K562 (cell line): ENCODE measurements around the gene NRCAM. TPM values are rescaled to one million over a fixed set of nuclear protein-coding genes. Genes with fewer than 3 reads are reported as not detected.
"Not testable (repeated sequence)": the region's sequence is repeated elsewhere in the genome, so short reads cannot be mapped to it uniquely, and the experiment has no call there.

ENCODE experiments used
- ATAC-seq: fragments of 200-7000 bp; cut with Tn5 transposase; 3 replicates; pipeline ENCODE4 v1.9.1; 2020; ENCODE audit warnings: moderate library complexity
- BruUV-seq: library from RNA; stranded (reverse); fragments of 400-500 nt; replicated peaks from 2 replicates; lab custom pipeline; 2021; lab: Mats Ljungman, UMichigan
- CTCF ChIA-PET: fragments of 300-600 bp; formaldehyde crosslinking; extraction: SDS; loops from one replicate; lab custom pipeline; 2021; ENCODE audit warnings: low intra/inter-chr PET ratio; lab: Yijun Ruan, JAX
- POLR2A ChIA-PET: fragments of 300-600, 350-650 bp; sonication (Branson Sonifier 250); formaldehyde crosslinking; extraction: SDS; loops from one replicate; lab custom pipeline; 2021; ENCODE audit warnings: antibody characterized with exemption, inconsistent platforms; lab: Yijun Ruan, JAX
- DNase-seq, 4 experiments: peaks; one replicate each; pipeline versions ENCODE4 v3.0.0 to v3.0.0-alpha.2; 2011 to 2018; ENCODE audit warnings: low spot score in 3 of 4, mixed read lengths in 3 of 4; ENCODE audit errors: extremely low read depth in 1 of 4
- FAIRE-seq: peaks from 2 replicates; lab custom pipeline; 2011; peaks lifted over from hg19 to GRCh38; lab: Jason Lieb, UNC
- H2AFZ ChIP-seq: 2 replicates; pipeline ENCODE4 v1.6.0; 2011; ENCODE audit warnings: low read depth, low read length, control low read depth, inconsistent platforms
- H3K27ac ChIP-seq: fragments of 200-600 bp; 3 replicates; pipeline ENCODE4 v1.8.0; 2011; ENCODE audit warnings: low read depth, mild to moderate bottlenecking, control low read depth, inconsistent platforms, low read length, moderate library complexity, mixed read lengths; ENCODE audit errors: extremely low read depth
- H3K27me3 ChIP-seq, 2 experiments: fragments of 300-600 bp in 1 of 2; 2 replicates in 1 of 2; 3 replicates in 1 of 2; pipeline versions ENCODE4 v1.6.0 to v1.8.0; 2011; ENCODE audit warnings: inconsistent platforms in 2 of 2, low read length in 2 of 2, mild to moderate bottlenecking in 1 of 2, mixed read lengths in 1 of 2, moderate library complexity in 1 of 2; ENCODE audit not compliant: control insufficient read depth in 2 of 2, insufficient read depth in 2 of 2
- H3K36me3 ChIP-seq: fragments of 300-600 bp; 3 replicates; pipeline ENCODE4 v1.8.0; 2011; ENCODE audit warnings: mild to moderate bottlenecking, low read length, inconsistent platforms; ENCODE audit not compliant: control insufficient read depth, insufficient read depth
- H3K4me1 ChIP-seq, 2 experiments: fragments of 200-600 bp in 1 of 2; replicated peaks in 1 of 2; 2 replicates in 1 of 2; 3 replicates in 1 of 2; pipeline versions ENCODE4 v1.5.1 to v1.8.0; 2011; ENCODE audit warnings: inconsistent platforms in 2 of 2, low read length in 2 of 2, mild to moderate bottlenecking in 1 of 2, mixed read lengths in 1 of 2, moderate library complexity in 1 of 2; ENCODE audit not compliant: control insufficient read depth in 2 of 2, insufficient read depth in 2 of 2
- H3K4me2 ChIP-seq: 2 replicates; pipeline ENCODE4 v1.6.1; 2011; ENCODE audit warnings: low read length, control low read depth, inconsistent platforms, mixed read lengths; ENCODE audit not compliant: insufficient read depth
- H3K4me3 ChIP-seq: fragments of 200-600 bp; sonication (generic), shearing (Covaris generic); 2 replicates; pipeline ENCODE4 v1.5.1; 2016; ENCODE audit warnings: control low read depth, inconsistent platforms
- H3K79me2 ChIP-seq: fragments of 200-600 bp; 3 replicates; pipeline ENCODE4 v1.8.0; 2011; ENCODE audit warnings: low read length, inconsistent platforms; ENCODE audit not compliant: control insufficient read depth, insufficient read depth
- H3K9ac ChIP-seq, 2 experiments: 2 replicates each; pipeline versions ENCODE4 v1.6.0 to v1.6.1; 2011; ENCODE audit warnings: low read depth in 2 of 2, low read length in 2 of 2, control low read depth in 1 of 2, inconsistent platforms in 1 of 2, mild to moderate bottlenecking in 1 of 2, mixed read lengths in 1 of 2; ENCODE audit not compliant: insufficient read depth in 1 of 2
- H3K9me1 ChIP-seq: one replicate; pipeline ENCODE4 v1.6.0; 2011; ENCODE audit warnings: inconsistent platforms, mild to moderate bottlenecking, low read length, moderate library complexity; ENCODE audit not compliant: control insufficient read depth, insufficient read depth
- H3K9me3 ChIP-seq: replicated peaks from 2 replicates; pipeline ENCODE4 v1.5.1; 2011; ENCODE audit warnings: low read depth, low read length, inconsistent platforms; ENCODE audit not compliant: control insufficient read depth, insufficient read depth
- H4K20me1 ChIP-seq: replicated peaks from 2 replicates; pipeline ENCODE4 v1.6.1; 2011; ENCODE audit warnings: low read length, inconsistent platforms, mixed read lengths; ENCODE audit not compliant: control insufficient read depth, insufficient read depth
- STAT5B ChIP-seq: fragments of 250-450 bp; sonication (Bioruptor Pico); IDR thresholded peaks from 2 replicates; pipeline ENCODE4 v1.8.0; 2021; ENCODE audit warnings: mild to moderate bottlenecking, inconsistent platforms
- ZBTB11 ChIP-seq, 3 experiments: fragments of 200-800 bp in 1 of 3; fragments of 250-450 bp in 1 of 3; fragments of 450-650 bp in 1 of 3; sonication (Bioruptor Pico) in 1 of 3; sonication (Bioruptor generic) in 1 of 3; formaldehyde crosslinking in 1 of 3; IDR thresholded peaks; 2 replicates each; pipeline versions ENCODE4 v1.6.1 to v1.8.0; 2016 to 2022; ENCODE audit warnings: mild to moderate bottlenecking in 2 of 3, missing genetic modification characterization in 2 of 3, missing compliant biosample characterization in 1 of 3, moderate library complexity in 1 of 3
- WGBS: fragments of 100-300 bp; shearing (Covaris generic); methylation state at CpG from one replicate; pipeline ENCODE4 v1.1.6; 2016; ENCODE audit warnings: low coverage, mixed read lengths; ENCODE audit not compliant: insufficient coverage; ENCODE audit errors: missing lambda C conversion rate; 5-methylcytosine and 5-hydroxymethylcytosine counted together
- in situ Hi-C: fragments of 300-500 bp; cut with MboI; formaldehyde crosslinking; loops from 4 replicates; pipeline ENCODE4 v1.15.0; 2018; ENCODE audit warnings: inconsistent platforms, mixed read lengths
- intact Hi-C: fragments of 100-400 bp; cut with micrococcal nuclease; formaldehyde crosslinking; loops from 2 replicates; pipeline ENCODE4 v1.14.2; 2022
- polyA plus RNA-seq, 8 experiments: library from polyadenylated mRNA; depleted of rRNA in 4 of 8; stranded (reverse) in 5 of 8; unstranded in 3 of 8; fragments of >200 nt; fragmentation: Nextera tagmentation in 2 of 8; fragmentation: Illumina TruSeq in 1 of 8; extraction: Ambion mirVana in 2 of 8; extraction: Trizol in 1 of 8; gene quantifications; 2 replicates each; pipeline versions ENCODE4 v1.2.1 to v1.2.3, GENCODE V29; 2011 to 2014; ENCODE audit warnings: inconsistent platforms in 1 of 8, missing spikeins in 1 of 8
- total RNA-seq, 7 experiments: library from RNA; depleted of rRNA in 6 of 7; stranded (reverse); fragments of >200 nt in 6 of 7; fragmentation: Illumina TruSeq in 2 of 7; extraction: Trizol in 2 of 7; gene quantifications; 2 replicates each; pipeline versions ENCODE4 v1.2.1 to v1.2.3, GENCODE V29; 2011 to 2021; ENCODE audit warnings: low replicate concordance in 1 of 7

Gene NRCAM
- total and polyA plus RNA-seq, 9 of the 15 experiments (the other 6 are each of a cell fraction or from before 2014, with no cell fraction given) = 0.03 to 0.54 (median 0.12) TPM; not detected in 1

- ChIA-PET CTCF (no interaction called here), POLR2A (no interaction called here)
- FAIRE-seq = no peak
- intact Hi-C loops (no loop called here), in situ Hi-C loops (no loop called here)
- Histone ChIP-seq H3K4me2 (no peak overlapping the region), H3K4me1 (no peaks in the 10 kb centered on the region), H3K9me3 (no peaks in the 10 kb centered on the region), H4K20me1 (no peaks in the 10 kb centered on the region), H3K9ac (no peak overlapping the region), H3K36me3 (no peaks in the 10 kb centered on the region), H3K27me3 (peaks cover 14 to 20% of the 10 kb centered on the region in 2 experiments), H2AFZ (no peak overlapping the region), H3K9me1 (no peaks in the 10 kb centered on the region), H3K79me2 (no peaks in the 10 kb centered on the region), H3K4me3 (no peak overlapping the region), H3K27ac (no peak overlapping the region)
- TF ChIP-seq STAT5B = no peak
- 0 out of 6 replicates have a peak, but pooled peaks of 1 of the 3 experiments have one; percentile 2 for TF ChIP-seq ZBTB11 (CRISPR knock-in tag; IDR thresholded peaks at IDR 0.05)
- ATAC-seq = no peak
- no TSS peak for BruUV-seq
- no peak for DNase-seq
Observed at GRCh38 chr7:108395426-108395825, 60.8 kb downstream of the NRCAM start.

DNA sequence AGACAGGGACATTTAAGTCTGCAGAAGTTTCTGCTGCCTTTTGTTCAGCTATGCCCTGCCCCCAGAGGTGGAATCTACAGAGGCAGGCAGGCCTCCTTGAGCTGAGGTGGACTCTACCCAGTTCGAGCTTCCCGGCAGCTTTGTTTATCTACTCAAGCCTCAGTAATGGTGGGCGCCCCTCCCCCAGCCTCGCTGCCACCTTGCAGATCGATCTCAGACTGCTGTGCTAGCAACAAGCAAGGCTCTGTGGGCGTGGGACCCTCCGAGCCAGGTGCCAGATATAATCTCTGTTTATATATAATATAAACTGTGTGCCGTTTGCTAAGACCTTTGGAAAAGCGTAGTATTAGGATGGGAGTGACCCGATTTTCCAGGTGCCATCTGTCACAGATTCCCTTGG, 63.1 kb downstream of the NRCAM start:
- WGBS = 0% methylated on average over 10 of the region's 10 CpGs
- POLR2A ChIA-PET, H3K4me1 ChIP-seq, FAIRE-seq, CTCF ChIA-PET, in situ Hi-C loops, H2AFZ ChIP-seq, H3K36me3 ChIP-seq, intact Hi-C loops, H3K9me3 ChIP-seq, DNase-seq, H3K4me3 ChIP-seq, H4K20me1 ChIP-seq, H3K9me1 ChIP-seq, H3K4me2 ChIP-seq, ATAC-seq, H3K79me2 ChIP-seq, H3K9ac ChIP-seq, H3K27ac ChIP-seq, BruUV-seq: not testable (repeated sequence)
- peaks cover 12 to 20% of the 10 kb centered on the region in 2 experiments for H3K27me3 ChIP-seq
